Adrenal gland (tissue), 5 donors: Measurements from ENCODE around the gene KLHL29.

Experiments used
- POLR2A ChIP-seq, 2 donors: fragments of 450-650 bp; IDR thresholded peaks; one replicate each; pipeline ENCODE4 v1.6.1; 2017; ENCODE audit warnings: antibody characterized with exemption in 2 of 2, mild to moderate bottlenecking in 2 of 2, moderate library complexity in 1 of 2
- TF ChIP-seq, protein P1 (sequence below), 6 experiments: fragments of 450-650 bp in 4 of 6; fragments of 200-600 bp in 2 of 6; sonication (generic) in 1 of 6; IDR thresholded peaks; 1 replicate in 5 of 6; 2 replicates in 1 of 6; pipeline versions ENCODE4 v1.5.1 to v1.8.0; 2016 to 2021; ENCODE audit warnings: antibody characterized with exemption in 6 of 6, mild to moderate bottlenecking in 2 of 6, moderate library complexity in 1 of 6
- donor health status: DM: no; HTN: no; CAD: no.

DNA sequence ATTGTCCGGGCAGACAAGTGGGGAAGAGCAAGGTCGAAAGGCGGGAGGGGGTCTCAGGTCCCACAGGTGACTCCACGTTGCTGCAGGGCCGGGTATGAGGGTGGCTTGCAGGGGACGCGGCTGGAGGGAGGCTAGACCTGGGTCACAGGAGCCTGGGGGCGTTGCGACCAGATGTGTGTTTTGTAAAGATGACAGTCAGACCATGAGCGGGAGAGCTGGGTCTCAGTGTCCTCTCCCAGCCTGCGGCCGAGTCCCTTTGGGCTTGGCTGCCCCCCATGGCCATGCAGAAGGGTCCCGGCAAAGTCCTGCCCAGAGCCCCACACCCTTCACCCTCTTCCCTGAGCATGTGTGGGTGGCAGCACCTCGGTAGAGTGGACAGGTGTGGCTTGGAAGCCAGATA is 302.7 kb downstream of the KLHL29 start:
- TF ChIP-seq, protein P1, sequence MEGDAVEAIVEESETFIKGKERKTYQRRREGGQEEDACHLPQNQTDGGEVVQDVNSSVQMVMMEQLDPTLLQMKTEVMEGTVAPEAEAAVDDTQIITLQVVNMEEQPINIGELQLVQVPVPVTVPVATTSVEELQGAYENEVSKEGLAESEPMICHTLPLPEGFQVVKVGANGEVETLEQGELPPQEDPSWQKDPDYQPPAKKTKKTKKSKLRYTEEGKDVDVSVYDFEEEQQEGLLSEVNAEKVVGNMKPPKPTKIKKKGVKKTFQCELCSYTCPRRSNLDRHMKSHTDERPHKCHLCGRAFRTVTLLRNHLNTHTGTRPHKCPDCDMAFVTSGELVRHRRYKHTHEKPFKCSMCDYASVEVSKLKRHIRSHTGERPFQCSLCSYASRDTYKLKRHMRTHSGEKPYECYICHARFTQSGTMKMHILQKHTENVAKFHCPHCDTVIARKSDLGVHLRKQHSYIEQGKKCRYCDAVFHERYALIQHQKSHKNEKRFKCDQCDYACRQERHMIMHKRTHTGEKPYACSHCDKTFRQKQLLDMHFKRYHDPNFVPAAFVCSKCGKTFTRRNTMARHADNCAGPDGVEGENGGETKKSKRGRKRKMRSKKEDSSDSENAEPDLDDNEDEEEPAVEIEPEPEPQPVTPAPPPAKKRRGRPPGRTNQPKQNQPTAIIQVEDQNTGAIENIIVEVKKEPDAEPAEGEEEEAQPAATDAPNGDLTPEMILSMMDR (IDR thresholded peaks at IDR 0.05), result no peak
- TF ChIP-seq POLR2A (IDR thresholded peaks at IDR 0.05), result no peak
